Mesothelial cell of epicardium (in vitro differentiated cells): Measurements from ENCODE around the gene RASL11B. TPM values are rescaled to one million over a fixed set of nuclear protein-coding genes. Genes with fewer than 3 reads are reported as not detected.

ENCODE experiments used
- DNase-seq, 2 experiments: peaks; one replicate each; pipeline ENCODE4 v3.0.0; 2021; ENCODE audit warnings: low spot score in 2 of 2; ENCODE audit not compliant: unreplicated experiment in 2 of 2
- H3K27ac Mint-ChIP-seq: 2 replicates; pipeline ENCODE4 v1.8.0; 2021; ENCODE audit warnings: mixed read lengths
- H3K27me3 Mint-ChIP-seq: 2 replicates; pipeline ENCODE4 v1.8.0; 2021; ENCODE audit warnings: low read depth, mixed read lengths
- H3K36me3 Mint-ChIP-seq: 2 replicates; pipeline ENCODE4 v1.8.0; 2021; ENCODE audit warnings: mixed read lengths
- H3K4me1 Mint-ChIP-seq: 2 replicates; pipeline ENCODE4 v1.8.0; 2021; ENCODE audit warnings: mixed read lengths
- H3K4me3 Mint-ChIP-seq: 2 replicates; pipeline ENCODE4 v1.8.0; 2021; ENCODE audit warnings: mild to moderate bottlenecking, moderate library complexity, mixed read lengths
- H3K9me3 Mint-ChIP-seq: 2 replicates; pipeline ENCODE4 v1.8.0; 2021; ENCODE audit warnings: mixed read lengths
- CTCF ChIP-seq: fragments of 200-600 bp; sonication (generic); IDR thresholded peaks from one replicate; pipeline ENCODE4 v1.5.0; 2021; ENCODE audit warnings: antibody characterized with exemption; ENCODE audit not compliant: unreplicated experiment
- total RNA-seq: library from RNA; stranded (reverse); gene quantifications from 3 replicates; pipeline ENCODE4 v1.2.1, GENCODE V29; 2021

Gene RASL11B
- total RNA-seq, 1 donor from 2014 or later, result 26.1 TPM

GRCh38 chr4:52883707-52884669 lies 21.9 kb downstream of the RASL11B start:
- peak overlapping the region; percentile 45 for H3K27ac Mint-ChIP-seq
- H3K4me1 Mint-ChIP-seq, result peaks cover 9% of the 10 kb centered on the region
- peaks cover 11% of the 10 kb centered on the region for H3K36me3 Mint-ChIP-seq
- no peaks in the 10 kb centered on the region for H3K27me3 Mint-ChIP-seq
- no peak for DNase-seq
- H3K9me3 Mint-ChIP-seq, result peaks cover 12% of the 10 kb centered on the region
- H3K4me3 Mint-ChIP-seq, result no peak overlapping the region
- no peak for TF ChIP-seq CTCF

- TF ChIP-seq CTCF, result no peak
- H3K27ac Mint-ChIP-seq, result no peak overlapping the region
- peaks cover 12% of the 10 kb centered on the region for H3K9me3 Mint-ChIP-seq
- H3K4me1 Mint-ChIP-seq, result peaks cover 14% of the 10 kb centered on the region
- H3K36me3 Mint-ChIP-seq, result peaks cover 11% of the 10 kb centered on the region
- H3K4me3 Mint-ChIP-seq, result no peak overlapping the region
- H3K27me3 Mint-ChIP-seq, result no peaks in the 10 kb centered on the region
- no peak for DNase-seq
Measured at GRCh38 chr4:52884994-52885393, 22.9 kb downstream of the RASL11B start.

- H3K27ac Mint-ChIP-seq, result no peak overlapping the region
- no peak for DNase-seq
- no peaks in the 10 kb centered on the region for H3K27me3 Mint-ChIP-seq
- peaks cover 6% of the 10 kb centered on the region for H3K36me3 Mint-ChIP-seq
- peaks cover 30% of the 10 kb centered on the region for H3K4me1 Mint-ChIP-seq
- no peak overlapping the region for H3K4me3 Mint-ChIP-seq
- no peak for TF ChIP-seq CTCF
- H3K9me3 Mint-ChIP-seq, result peaks cover 8% of the 10 kb centered on the region
Measured at GRCh38 chr4:52889354-52889753, 27.2 kb downstream of the RASL11B start.

- no peak for TF ChIP-seq CTCF
- Mint-ChIP-seq H3K4me1 (peaks cover 30% of the 10 kb centered on the region), H3K36me3 (peaks cover 6% of the 10 kb centered on the region), H3K4me3 (no peak overlapping the region), H3K9me3 (peaks cover 8% of the 10 kb centered on the region), H3K27me3 (no peaks in the 10 kb centered on the region), H3K27ac (no peak overlapping the region)
- DNase-seq, result no peak
Measured at GRCh38 chr4:52889778-52890520, 27.8 kb downstream of the RASL11B start.

GRCh38 chr4:52890521-52890791 lies 28.3 kb downstream of the RASL11B start:
- no peak for DNase-seq
- H3K4me3 Mint-ChIP-seq, result no peak overlapping the region
- H3K9me3 Mint-ChIP-seq, result peaks cover 8% of the 10 kb centered on the region
- H3K4me1 Mint-ChIP-seq, result peaks cover 30% of the 10 kb centered on the region
- TF ChIP-seq CTCF, result no peak
- peaks cover 6% of the 10 kb centered on the region for H3K36me3 Mint-ChIP-seq
- no peaks in the 10 kb centered on the region for H3K27me3 Mint-ChIP-seq
- H3K27ac Mint-ChIP-seq, result no peak overlapping the region
